OCI-LY3 (cell line): ENCODE measurements around the gene DLX3.

Source experiments
- H2AFZ ChIP-seq: fragments of 200-600, 300-600 bp; shearing (Covaris generic); 2 replicates; pipeline ENCODE4 v1.6.0; 2014; ENCODE audit warnings: antibody characterized with exemption, low read depth, low read length
- H3K27ac ChIP-seq: fragments of 200-600, 300-600 bp; sonication (generic); 2 replicates; pipeline ENCODE4 v1.5.1; 2014; ENCODE audit warnings: mild to moderate bottlenecking, low read length, moderate library complexity, mixed read lengths
- H3K27me3 ChIP-seq: fragments of 200-600, 300-600 bp; sonication (generic); 2 replicates; pipeline ENCODE4 v1.6.1; 2014; ENCODE audit warnings: low read depth, low read length, mixed read lengths
- H3K36me3 ChIP-seq: fragments of 200-600, 300-600 bp; sonication (generic); replicated peaks from 2 replicates; pipeline ENCODE3; 2014; ENCODE audit warnings: low read depth, low read length, mixed read lengths
- H3K4me1 ChIP-seq: fragments of 300-600, 200-600 bp; sonication (generic); 2 replicates; pipeline ENCODE4 v1.6.1; 2014; ENCODE audit warnings: low read length, mixed read lengths
- H3K4me2 ChIP-seq: fragments of 200-600, 300-600 bp; sonication (generic); 2 replicates; pipeline ENCODE4 v1.6.1; 2014; ENCODE audit warnings: low read length, mixed read lengths
- H3K4me3 ChIP-seq: fragments of 300-600, 200-600 bp; sonication (generic); 2 replicates; pipeline ENCODE4 v1.5.1; 2014; ENCODE audit warnings: antibody characterized with exemption, mild to moderate bottlenecking, low read length, moderate library complexity
- H3K79me2 ChIP-seq: fragments of 300-600, 200-600 bp; shearing (Covaris generic); 2 replicates; pipeline ENCODE4 v1.6.1; 2014; ENCODE audit warnings: mild to moderate bottlenecking, low read length, mixed read lengths
- H3K9ac ChIP-seq: fragments of 300-600, 200-600 bp; shearing (Covaris generic); 2 replicates; pipeline ENCODE4 v1.6.0; 2014; ENCODE audit warnings: mild to moderate bottlenecking, low read length, moderate library complexity
- H3K9me3 ChIP-seq: fragments of 200-600, 300-600 bp; shearing (Covaris generic); 2 replicates; pipeline ENCODE4 v1.6.1; 2014; ENCODE audit warnings: low read length, mixed read lengths; ENCODE audit not compliant: insufficient read depth
- H4K20me1 ChIP-seq: fragments of 200-600, 300-600 bp; sonication (generic); 2 replicates; pipeline ENCODE4 v1.6.1; 2016; ENCODE audit warnings: low read length, mixed read lengths; ENCODE audit not compliant: insufficient read depth
- CTCF ChIP-seq: fragments of 200-600, 300-600 bp; sonication (generic); IDR thresholded peaks from 2 replicates; pipeline ENCODE4 v1.5.1; 2014; ENCODE audit warnings: antibody characterized with exemption, low read length, low read depth
- EZH2phosphoT487 ChIP-seq: fragments of 200-600 bp; shearing (Covaris generic); IDR thresholded peaks from 2 replicates; pipeline ENCODE4 v1.6.1; 2018; ENCODE audit warnings: antibody characterized with exemption, mixed run types, low read depth

DLX3 gene

GRCh38 chr17:49973271-49973615, 21.8 kb downstream of the DLX3 start:
- no peak for TF ChIP-seq EZH2phosphoT487
- no peak for TF ChIP-seq CTCF
- no peak overlapping the region for H2AFZ ChIP-seq
- peaks cover 11% of the 10 kb centered on the region for H3K27me3 ChIP-seq
- no peaks in the 10 kb centered on the region for H3K79me2 ChIP-seq
- H3K4me2 ChIP-seq = no peak overlapping the region
- no peak overlapping the region for H3K27ac ChIP-seq
- H3K9me3 ChIP-seq = no peaks in the 10 kb centered on the region
- no peak overlapping the region for H3K9ac ChIP-seq
- H3K36me3 ChIP-seq = no peaks in the 10 kb centered on the region
- no peaks in the 10 kb centered on the region for H4K20me1 ChIP-seq
- H3K4me1 ChIP-seq = peaks cover under 1% of the 10 kb centered on the region; the same call in 1 of the 2 replicates
- H3K4me3 ChIP-seq = no peak overlapping the region

- H3K4me3 ChIP-seq = no peak overlapping the region
- H3K27me3 ChIP-seq = peaks cover 6% of the 10 kb centered on the region
- no peak overlapping the region for H2AFZ ChIP-seq
Observed at GRCh38 chr17:49972486-49973270, 22.3 kb downstream of the DLX3 start.

GRCh38 chr17:49971848-49972485, 23.1 kb downstream of the DLX3 start:
- Histone ChIP-seq H3K27ac (no peak overlapping the region), H3K4me3 (no peak overlapping the region), H3K9ac (no peak overlapping the region), H3K79me2 (no peaks in the 10 kb centered on the region), H3K27me3 (peaks cover under 1% of the 10 kb centered on the region; the same call in 1 of the 2 replicates), H4K20me1 (no peaks in the 10 kb centered on the region), H3K36me3 (no peaks in the 10 kb centered on the region), H2AFZ (no peak overlapping the region), H3K9me3 (no peaks in the 10 kb centered on the region), H3K4me1 (peaks cover 6% of the 10 kb centered on the region; the same call in 1 of the 2 replicates), H3K4me2 (no peak overlapping the region)
- TF ChIP-seq EZH2phosphoT487 (no peak), CTCF (no peak)

More at GRCh38 chr17:49972486-49973270, 22.3 kb downstream of the DLX3 start:
- Histone ChIP-seq H3K9me3 (no peaks in the 10 kb centered on the region), H4K20me1 (no peaks in the 10 kb centered on the region), H3K27ac (no peak overlapping the region), H3K4me1 (peaks cover 6% of the 10 kb centered on the region; the same call in 1 of the 2 replicates), H3K36me3 (no peaks in the 10 kb centered on the region), H3K4me2 (no peak overlapping the region), H3K9ac (no peak overlapping the region), H3K79me2 (no peaks in the 10 kb centered on the region)
- TF ChIP-seq EZH2phosphoT487 (no peak), CTCF (no peak)

- Histone ChIP-seq H3K79me2 (no peaks in the 10 kb centered on the region), H2AFZ (no peak overlapping the region), H3K27me3 (peaks cover 7% of the 10 kb centered on the region), H3K36me3 (no peaks in the 10 kb centered on the region), H3K9me3 (no peaks in the 10 kb centered on the region), H4K20me1 (no peaks in the 10 kb centered on the region), H3K4me3 (no peak overlapping the region), H3K9ac (no peak overlapping the region), H3K4me1 (peaks cover 6% of the 10 kb centered on the region; the same call in 1 of the 2 replicates), H3K4me2 (no peak overlapping the region), H3K27ac (no peak overlapping the region)
- TF ChIP-seq EZH2phosphoT487 (no peak), CTCF (no peak)
Observed at GRCh38 chr17:49971199-49971847, 23.7 kb downstream of the DLX3 start.
